Lower leg skin (tissue), 4 donors: Measurements from ENCODE around the gene LRBA. TPM values are rescaled to one million over a fixed set of nuclear protein-coding genes. Genes with fewer than 3 reads are reported as not detected.

Experiments
- DNase-seq, 2 donors: peaks; one replicate each; pipeline ENCODE4 v3.0.0-alpha.2; 2019; ENCODE audit warnings: low spot score in 2 of 2
- H3K4me3 ChIP-seq: fragments of 200-600 bp; sonication (generic); 2 replicates; pipeline ENCODE4 v1.5.1; 2017; ENCODE audit warnings: mild to moderate bottlenecking, low read depth; ENCODE audit not compliant: poor library complexity, severe bottlenecking
- POLR2A ChIP-seq, 2 donors: fragments of 450-650 bp; IDR thresholded peaks; one replicate each; pipeline ENCODE4 v1.6.1; 2016 to 2017; ENCODE audit warnings: antibody characterized with exemption in 2 of 2, mild to moderate bottlenecking in 1 of 2, moderate library complexity in 1 of 2
- WGBS, 2 donors: methylation state at CpG; one replicate each; pipeline ENCODE4 v1.1.5; 2018; 5-methylcytosine and 5-hydroxymethylcytosine counted together
- intact Hi-C: fragments of 100-400 bp; cut with DNase I; formaldehyde crosslinking; loops from one replicate; pipeline ENCODE4 v1.15.0; 2023; ENCODE audit warnings: low total_unique reads
- total RNA-seq, 4 donors: library from RNA; depleted of rRNA; stranded (reverse); fragments of >200 nt; gene quantifications; one replicate each; pipeline ENCODE4 v1.1.0, GENCODE V29; 2016
- TF ChIP-seq, protein P1 (sequence below), 3 donors: fragments of 450-650 bp; IDR thresholded peaks; one replicate each; pipeline ENCODE4 v1.5.1; 2016; ENCODE audit warnings: antibody characterized with exemption in 3 of 3, mild to moderate bottlenecking in 3 of 3, moderate library complexity in 2 of 3

Gene LRBA
- total RNA-seq, 4 donors from 2014 or later: 71.9 to 86.8 (median 75.0) TPM

DNA sequence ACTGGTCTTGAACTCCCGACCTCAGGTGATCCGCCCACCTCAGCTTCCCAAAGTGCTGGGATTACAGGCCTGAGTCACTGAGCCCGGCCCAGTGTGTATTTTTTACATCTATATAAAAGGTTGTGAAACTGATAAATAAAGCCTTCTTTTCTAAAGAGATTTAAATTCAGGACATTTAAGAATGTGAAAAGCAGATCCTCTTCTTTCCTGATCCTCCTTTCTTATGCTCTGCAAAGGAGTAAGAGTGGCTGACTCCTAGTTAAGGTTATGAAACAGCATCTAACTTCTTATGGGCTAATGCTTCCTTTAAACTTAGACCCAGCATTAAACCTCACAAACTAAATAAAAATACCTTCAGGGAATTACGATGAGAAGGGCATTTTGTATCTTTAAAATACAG is 630.8 kb downstream of the LRBA start:
- TF ChIP-seq POLR2A (IDR thresholded peaks at IDR 0.05): no peak
- TF ChIP-seq, protein P1, sequence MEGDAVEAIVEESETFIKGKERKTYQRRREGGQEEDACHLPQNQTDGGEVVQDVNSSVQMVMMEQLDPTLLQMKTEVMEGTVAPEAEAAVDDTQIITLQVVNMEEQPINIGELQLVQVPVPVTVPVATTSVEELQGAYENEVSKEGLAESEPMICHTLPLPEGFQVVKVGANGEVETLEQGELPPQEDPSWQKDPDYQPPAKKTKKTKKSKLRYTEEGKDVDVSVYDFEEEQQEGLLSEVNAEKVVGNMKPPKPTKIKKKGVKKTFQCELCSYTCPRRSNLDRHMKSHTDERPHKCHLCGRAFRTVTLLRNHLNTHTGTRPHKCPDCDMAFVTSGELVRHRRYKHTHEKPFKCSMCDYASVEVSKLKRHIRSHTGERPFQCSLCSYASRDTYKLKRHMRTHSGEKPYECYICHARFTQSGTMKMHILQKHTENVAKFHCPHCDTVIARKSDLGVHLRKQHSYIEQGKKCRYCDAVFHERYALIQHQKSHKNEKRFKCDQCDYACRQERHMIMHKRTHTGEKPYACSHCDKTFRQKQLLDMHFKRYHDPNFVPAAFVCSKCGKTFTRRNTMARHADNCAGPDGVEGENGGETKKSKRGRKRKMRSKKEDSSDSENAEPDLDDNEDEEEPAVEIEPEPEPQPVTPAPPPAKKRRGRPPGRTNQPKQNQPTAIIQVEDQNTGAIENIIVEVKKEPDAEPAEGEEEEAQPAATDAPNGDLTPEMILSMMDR (IDR thresholded peaks at IDR 0.05): no peak
- H3K4me3 ChIP-seq: no peak overlapping the region
- no peak for DNase-seq
- intact Hi-C loops: no loop called here
- 94 to 97% methylated on average over 4 of the region's 4 CpGs for WGBS, 2 donors

DNA sequence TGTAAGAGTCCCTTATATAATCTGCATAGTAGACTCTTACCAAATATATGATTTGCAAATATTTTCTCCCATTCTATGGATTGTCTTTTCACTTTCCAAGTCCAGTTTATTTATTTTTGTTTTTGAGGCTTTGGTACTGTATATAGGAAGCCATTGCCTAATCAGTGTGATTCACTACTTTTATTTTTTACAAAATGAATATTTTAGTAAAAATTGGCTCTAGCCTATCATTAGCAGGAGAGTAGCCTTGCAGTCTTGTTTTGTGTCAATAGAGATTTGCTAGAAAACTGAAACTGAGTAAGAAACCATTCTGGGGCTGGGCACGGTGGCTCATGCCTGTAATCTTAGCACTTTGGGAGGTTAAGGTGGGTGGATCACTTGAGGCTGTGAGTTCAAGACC is 633.1 kb downstream of the LRBA start:
- TF ChIP-seq, protein P1 (IDR thresholded peaks at IDR 0.05): no peak
- no peak for TF ChIP-seq POLR2A (IDR thresholded peaks at IDR 0.05)
- intact Hi-C loops: no loop called here
- 85 to 96% methylated on average over 1 of the region's 1 CpG for WGBS, 2 donors
- DNase-seq: no peak
- H3K4me3 ChIP-seq: no peak overlapping the region

DNA sequence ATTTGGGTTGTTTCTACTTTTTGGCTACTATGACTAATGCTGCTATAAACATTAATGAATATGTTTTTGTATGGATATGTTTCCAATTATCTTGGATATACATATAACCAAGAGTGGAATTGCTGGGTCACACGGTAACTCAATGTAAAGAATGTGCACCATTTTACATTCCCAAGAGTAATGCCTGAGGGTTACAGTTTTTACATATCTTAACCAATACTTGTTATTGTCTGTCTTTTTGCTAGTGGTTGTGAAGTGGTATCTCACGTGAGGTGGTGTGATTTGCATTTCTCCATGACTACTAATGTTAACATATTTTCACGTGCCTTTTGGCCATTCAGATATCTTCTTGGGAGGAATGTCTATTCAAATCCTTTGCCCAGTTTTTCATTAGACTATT is 633.5 kb downstream of the LRBA start:
- TF ChIP-seq, protein P1 (IDR thresholded peaks at IDR 0.05): no peak
- TF ChIP-seq POLR2A (IDR thresholded peaks at IDR 0.05): no peak
- intact Hi-C loops: no loop called here
- WGBS, 2 donors: 38 to 57% methylated on average over 3 of the region's 3 CpGs
- H3K4me3 ChIP-seq: no peak overlapping the region
- no peak for DNase-seq

DNA sequence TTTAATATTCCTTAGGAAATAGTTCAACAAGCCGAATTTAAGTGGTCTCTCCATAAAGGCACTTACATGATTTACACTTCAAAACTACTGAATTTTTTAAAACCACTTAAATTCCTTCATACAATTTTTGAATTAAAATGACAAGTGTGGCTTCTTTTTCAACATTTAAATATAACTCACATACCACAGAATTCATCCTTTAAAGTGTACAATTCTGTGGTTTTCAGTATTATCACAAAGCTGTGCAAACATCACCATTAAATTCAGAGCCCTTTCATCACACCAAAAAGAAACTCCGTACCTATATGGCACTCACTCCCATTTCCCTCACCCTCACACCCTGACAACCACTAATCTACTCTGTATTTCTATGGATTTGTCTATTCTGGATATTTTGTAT is 634.0 kb downstream of the LRBA start:
- DNase-seq: no peak
- no peak overlapping the region for H3K4me3 ChIP-seq
- 97 to 98% methylated on average over 2 of the region's 2 CpGs for WGBS, 2 donors
- no peak for TF ChIP-seq POLR2A (IDR thresholded peaks at IDR 0.05)
- TF ChIP-seq, protein P1 (IDR thresholded peaks at IDR 0.05): no peak
- intact Hi-C loops: no loop called here

DNA sequence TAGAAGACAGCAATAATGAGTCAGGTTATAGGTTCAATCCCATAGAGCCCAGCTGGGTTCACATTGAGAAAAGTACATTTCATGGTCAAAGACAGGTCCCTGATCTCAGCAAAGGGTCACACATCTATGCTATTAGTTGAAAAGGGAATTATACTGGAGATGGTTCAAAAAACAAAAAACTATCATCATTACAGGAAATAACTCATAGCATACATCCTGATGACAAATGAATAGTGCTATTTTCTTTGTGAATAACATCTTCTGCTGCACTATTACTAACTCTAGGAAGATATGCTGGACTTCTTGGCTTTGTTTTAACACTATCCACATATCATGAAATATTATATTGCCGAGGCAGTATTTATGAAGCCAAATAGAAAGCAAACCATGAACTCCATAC is 635.6 kb downstream of the LRBA start:
- no peak overlapping the region for H3K4me3 ChIP-seq
- 91 to 98% methylated on average over 1 of the region's 1 CpG for WGBS, 2 donors
- TF ChIP-seq, protein P1 (IDR thresholded peaks at IDR 0.05): no peak
- no peak for TF ChIP-seq POLR2A (IDR thresholded peaks at IDR 0.05)
- no peak for DNase-seq
- intact Hi-C loops: no loop called here

GRCh38 chr4:150375025-150375424 is 640.1 kb downstream of the LRBA start:
- intact Hi-C loops: no loop called here
- no peak for DNase-seq
- TF ChIP-seq, protein P1 (IDR thresholded peaks at IDR 0.05): no peak
- TF ChIP-seq POLR2A (IDR thresholded peaks at IDR 0.05): no peak
- whole genome bisulfite sequencing, 2 donors: 66 to 81% methylated on average over 4 of the region's 4 CpGs
- no peak overlapping the region for H3K4me3 ChIP-seq
